ENCODE results near the gene PCSK2. TPM values are rescaled to one million over a fixed set of nuclear protein-coding genes. Genes with fewer than 3 reads are reported as not detected.

The PCSK2 gene
- total RNA-seq, 1 experiment from 2014 or later, result not detected

DNA sequence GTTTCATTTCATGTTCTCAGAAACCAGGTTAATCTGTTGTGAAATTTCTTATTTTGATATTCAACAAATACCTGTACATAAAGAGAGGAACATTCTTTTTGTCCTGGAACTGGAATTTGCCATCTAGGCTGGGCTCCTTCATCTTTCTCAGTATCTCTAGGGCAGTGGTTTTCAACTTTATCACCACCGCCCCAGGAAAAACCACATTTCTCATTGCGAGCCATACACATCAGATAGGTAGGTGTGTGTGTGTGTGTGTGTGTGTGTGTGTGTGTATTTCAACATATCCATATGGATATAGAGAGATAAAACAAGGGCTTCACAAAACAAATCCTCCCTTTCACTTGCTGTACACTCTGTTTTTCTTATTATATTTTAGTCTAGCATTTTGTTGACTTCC, 280.2 kb downstream of the PCSK2 start:
- DNase-seq (ENCODE audit: unreplicated experiment), result no peak
- no peaks in the 10 kb centered on the region for H3K9me3 Mint-ChIP-seq (ENCODE audit: unreplicated experiment)
- TF ChIP-seq CTCF (IDR thresholded peaks at IDR 0.05; ENCODE audit: unreplicated experiment), result no peak
- intact Hi-C loops (cut with micrococcal nuclease), result no loop called here
- H3K36me3 Mint-ChIP-seq (ENCODE audit: insufficient read depth, unreplicated experiment), result no peaks in the 10 kb centered on the region
- ChIA-PET POLR2A (interaction anchor here (2.4 kb wide), 1 partner anchor 35 kb away, joined by 10 read pairs; no protein-coding TSS in a partner anchor), CTCF (interaction anchor here (0.7 to 4.7 kb wide), 6 partner anchors 13 to 1371 kb away, joined by 3 to 99 read pairs (median 22); no protein-coding TSS in a partner anchor)
- H3K27me3 Mint-ChIP-seq (ENCODE audit: insufficient read depth, unreplicated experiment), result no peaks in the 10 kb centered on the region
- no peak overlapping the region for H3K4me3 Mint-ChIP-seq (ENCODE audit: unreplicated experiment)
- no peak overlapping the region for H3K27ac Mint-ChIP-seq (ENCODE audit: low read depth, unreplicated experiment)
- BruUV-seq (replicated peaks), result no TSS peak
- peaks cover 17% of the 10 kb centered on the region for H3K4me1 Mint-ChIP-seq (ENCODE audit: insufficient read depth, unreplicated experiment)

DNA sequence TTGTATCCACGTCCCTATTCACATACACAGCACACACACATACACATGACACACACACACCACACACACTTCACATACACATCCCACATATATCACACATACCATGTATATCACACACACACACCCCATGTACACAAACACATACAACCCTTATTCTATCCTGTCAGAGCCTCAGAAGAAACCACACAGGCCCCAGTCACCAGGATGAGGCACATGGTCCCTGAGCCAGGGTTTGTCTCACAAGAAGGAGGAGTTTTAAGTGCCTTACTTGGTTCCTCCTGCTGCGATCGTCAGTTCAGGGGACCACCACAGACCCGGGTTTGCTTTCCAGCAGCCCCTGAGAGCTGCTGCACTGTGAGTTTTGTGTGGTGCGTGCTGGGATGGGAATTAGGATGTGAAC, 280.7 kb downstream of the PCSK2 start:
- intact Hi-C loops (cut with micrococcal nuclease), result no loop called here
- peaks cover 17% of the 10 kb centered on the region for H3K4me1 Mint-ChIP-seq (ENCODE audit: insufficient read depth, unreplicated experiment)
- no TSS peak for BruUV-seq (replicated peaks)
- ChIA-PET POLR2A (interaction anchor here (0.7 kb wide), 1 partner anchor 50 kb away, joined by 3 read pairs; no protein-coding TSS in a partner anchor), CTCF (interaction anchor here (0.5 kb wide), 1 partner anchor 406 kb away, joined by 3 read pairs; no protein-coding TSS in a partner anchor)
- no peak for TF ChIP-seq CTCF (IDR thresholded peaks at IDR 0.05; ENCODE audit: unreplicated experiment)
- no peaks in the 10 kb centered on the region for H3K36me3 Mint-ChIP-seq (ENCODE audit: insufficient read depth, unreplicated experiment)
- no peaks in the 10 kb centered on the region for H3K9me3 Mint-ChIP-seq (ENCODE audit: unreplicated experiment)
- no peak overlapping the region for H3K4me3 Mint-ChIP-seq (ENCODE audit: unreplicated experiment)
- H3K27me3 Mint-ChIP-seq (ENCODE audit: insufficient read depth, unreplicated experiment), result no peaks in the 10 kb centered on the region
- no peak overlapping the region for H3K27ac Mint-ChIP-seq (ENCODE audit: low read depth, unreplicated experiment)
- no peak for DNase-seq (ENCODE audit: unreplicated experiment)

DNA sequence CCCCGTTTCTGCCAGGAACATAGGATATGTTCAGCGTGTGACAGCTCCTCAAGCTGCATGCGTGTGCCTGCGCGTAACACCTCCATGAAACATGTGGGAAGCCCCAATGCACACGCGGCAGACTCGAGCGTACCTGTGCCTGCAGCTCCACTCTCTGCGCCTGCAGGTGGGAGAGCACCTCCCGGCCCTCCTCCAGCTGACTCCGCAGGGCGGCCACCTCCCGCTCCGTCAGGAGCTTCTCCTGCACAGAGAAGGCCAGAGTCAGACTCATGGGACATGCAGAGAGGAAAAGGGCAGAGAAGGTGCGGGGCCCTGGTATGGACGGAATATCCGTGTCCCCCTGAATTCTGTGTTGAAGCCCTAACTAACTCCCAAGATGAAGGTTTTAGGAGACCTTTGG, 281.9 kb downstream of the PCSK2 start:
- TF ChIP-seq CTCF (IDR thresholded peaks at IDR 0.05; ENCODE audit: unreplicated experiment), result no peak
- POLR2A ChIA-PET, result interaction anchor here (0.7 kb wide), 1 partner anchor 11 kb away, joined by 3 read pairs; no protein-coding TSS in a partner anchor
- H3K4me1 Mint-ChIP-seq (ENCODE audit: insufficient read depth, unreplicated experiment), result peaks cover 17% of the 10 kb centered on the region
- no peaks in the 10 kb centered on the region for H3K9me3 Mint-ChIP-seq (ENCODE audit: unreplicated experiment)
- CTCF ChIA-PET, result interaction anchor here (0.6 to 1.5 kb wide), 6 partner anchors 9 to 765 kb away, joined by 3 to 7 read pairs (median 3); no protein-coding TSS in a partner anchor
- no TSS peak for BruUV-seq (replicated peaks)
- intact Hi-C loops (cut with micrococcal nuclease), result no loop called here
- no peaks in the 10 kb centered on the region for H3K36me3 Mint-ChIP-seq (ENCODE audit: insufficient read depth, unreplicated experiment)
- H3K27ac Mint-ChIP-seq (ENCODE audit: low read depth, unreplicated experiment), result no peak overlapping the region
- no peak overlapping the region for H3K4me3 Mint-ChIP-seq (ENCODE audit: unreplicated experiment)
- no peak for DNase-seq (ENCODE audit: unreplicated experiment)
- H3K27me3 Mint-ChIP-seq (ENCODE audit: insufficient read depth, unreplicated experiment), result no peaks in the 10 kb centered on the region

DNA sequence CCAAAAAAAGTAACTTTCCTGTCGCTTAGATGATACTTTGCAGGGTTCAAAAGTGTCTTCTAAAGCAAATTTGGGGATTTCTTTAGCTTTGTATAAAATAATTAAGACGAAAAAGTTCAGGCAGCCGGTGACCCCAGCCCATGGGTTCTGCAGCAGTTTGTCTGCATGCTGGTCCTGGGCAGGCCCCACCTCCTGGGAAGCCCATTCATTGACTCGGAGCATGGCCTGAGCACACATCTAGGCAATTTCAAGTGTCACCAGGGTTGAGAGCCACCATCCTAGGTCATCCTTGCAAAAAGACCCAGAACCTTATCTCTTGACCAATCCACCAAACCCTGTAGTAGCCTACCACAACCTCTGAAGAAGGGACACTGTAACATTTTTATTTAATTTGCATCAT, 283.7 kb downstream of the PCSK2 start:
- POLR2A ChIA-PET, result interaction anchor here (0.6 kb wide), 1 partner anchor 12 kb away, joined by 3 read pairs; no protein-coding TSS in a partner anchor
- no TSS peak for BruUV-seq (replicated peaks)
- Mint-ChIP-seq H3K4me3 (ENCODE audit: unreplicated experiment) (no peak overlapping the region), H3K9me3 (ENCODE audit: unreplicated experiment) (no peaks in the 10 kb centered on the region), H3K36me3 (ENCODE audit: insufficient read depth, unreplicated experiment) (no peaks in the 10 kb centered on the region), H3K27me3 (ENCODE audit: insufficient read depth, unreplicated experiment) (no peaks in the 10 kb centered on the region), H3K27ac (ENCODE audit: low read depth, unreplicated experiment) (no peak overlapping the region), H3K4me1 (ENCODE audit: insufficient read depth, unreplicated experiment) (peaks cover 9% of the 10 kb centered on the region)
- DNase-seq (ENCODE audit: unreplicated experiment), result no peak
- intact Hi-C loops (cut with micrococcal nuclease), result no loop called here
- CTCF ChIA-PET, result interaction anchor here (0.5 to 0.7 kb wide), 2 partner anchors 24 to 107 kb away, joined by 3 read pairs; no protein-coding TSS in a partner anchor
- TF ChIP-seq CTCF (IDR thresholded peaks at IDR 0.05; ENCODE audit: unreplicated experiment), result no peak

Data from MCF 10A (cell line).